ENCODE data around the gene SCN2A.

Gene SCN2A

GRCh38 chr2:165425556-165425955 is 186.3 kb downstream of the SCN2A start:
- no peak overlapping the region for H3K4me3 ChIP-seq (replicated peaks; ENCODE audit: low read depth, low read length)
- DNase-seq (ENCODE audit: low read depth), result no peak
- TF ChIP-seq, protein P1, sequence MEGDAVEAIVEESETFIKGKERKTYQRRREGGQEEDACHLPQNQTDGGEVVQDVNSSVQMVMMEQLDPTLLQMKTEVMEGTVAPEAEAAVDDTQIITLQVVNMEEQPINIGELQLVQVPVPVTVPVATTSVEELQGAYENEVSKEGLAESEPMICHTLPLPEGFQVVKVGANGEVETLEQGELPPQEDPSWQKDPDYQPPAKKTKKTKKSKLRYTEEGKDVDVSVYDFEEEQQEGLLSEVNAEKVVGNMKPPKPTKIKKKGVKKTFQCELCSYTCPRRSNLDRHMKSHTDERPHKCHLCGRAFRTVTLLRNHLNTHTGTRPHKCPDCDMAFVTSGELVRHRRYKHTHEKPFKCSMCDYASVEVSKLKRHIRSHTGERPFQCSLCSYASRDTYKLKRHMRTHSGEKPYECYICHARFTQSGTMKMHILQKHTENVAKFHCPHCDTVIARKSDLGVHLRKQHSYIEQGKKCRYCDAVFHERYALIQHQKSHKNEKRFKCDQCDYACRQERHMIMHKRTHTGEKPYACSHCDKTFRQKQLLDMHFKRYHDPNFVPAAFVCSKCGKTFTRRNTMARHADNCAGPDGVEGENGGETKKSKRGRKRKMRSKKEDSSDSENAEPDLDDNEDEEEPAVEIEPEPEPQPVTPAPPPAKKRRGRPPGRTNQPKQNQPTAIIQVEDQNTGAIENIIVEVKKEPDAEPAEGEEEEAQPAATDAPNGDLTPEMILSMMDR (IDR thresholded peaks at IDR 0.05; ENCODE audit: low read length, missing control alignments), result no peak

DNA sequence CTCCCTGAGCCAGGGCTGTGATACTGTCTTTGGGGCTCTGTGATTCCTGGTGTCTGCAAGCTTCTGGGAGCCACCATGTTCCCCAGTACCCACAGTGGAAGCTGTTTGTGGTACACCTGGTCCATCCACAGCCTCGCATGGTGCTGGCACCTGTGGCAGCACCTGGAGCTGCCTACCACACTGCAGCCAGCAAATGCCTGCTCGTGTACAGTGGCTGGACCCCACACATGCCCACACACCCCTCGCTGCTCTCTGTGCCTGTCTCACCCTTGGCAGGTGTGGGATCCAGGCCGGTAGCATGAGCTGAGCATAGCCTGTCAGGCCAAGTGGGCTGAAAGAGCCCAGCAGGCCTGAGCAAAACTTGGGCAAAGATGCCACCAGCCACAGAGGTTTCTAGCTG is 188.5 kb downstream of the SCN2A start:
- TF ChIP-seq, protein P1 (IDR thresholded peaks at IDR 0.05; ENCODE audit: low read length, missing control alignments), result no peak
- no peak for DNase-seq (ENCODE audit: low read depth)
- H3K4me3 ChIP-seq (replicated peaks; ENCODE audit: low read depth, low read length), result no peak overlapping the region

DNA sequence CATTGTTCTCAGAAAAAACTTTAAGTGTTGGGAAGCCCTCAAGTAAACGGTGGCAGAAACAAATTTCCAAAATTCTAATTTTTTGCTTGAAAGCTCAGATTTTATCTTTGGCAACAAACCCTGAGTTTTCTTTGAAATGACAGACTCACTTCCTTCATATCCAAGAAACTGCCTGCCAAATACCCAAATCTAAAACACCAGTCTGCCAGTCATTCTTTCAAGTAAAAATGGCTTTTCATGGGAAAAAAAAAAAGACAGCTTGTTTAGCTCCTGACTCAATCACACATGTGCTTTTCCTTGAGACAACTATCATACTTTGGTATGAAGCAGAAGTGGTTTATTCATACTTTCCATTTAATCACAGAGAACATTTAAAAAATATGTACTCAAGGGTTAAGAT is 189.7 kb downstream of the SCN2A start:
- TF ChIP-seq, protein P1 (IDR thresholded peaks at IDR 0.05; ENCODE audit: low read length, missing control alignments), result no peak
- H3K4me3 ChIP-seq (replicated peaks; ENCODE audit: low read depth, low read length), result no peak overlapping the region
- DNase-seq (ENCODE audit: low read depth), result no peak

DNA sequence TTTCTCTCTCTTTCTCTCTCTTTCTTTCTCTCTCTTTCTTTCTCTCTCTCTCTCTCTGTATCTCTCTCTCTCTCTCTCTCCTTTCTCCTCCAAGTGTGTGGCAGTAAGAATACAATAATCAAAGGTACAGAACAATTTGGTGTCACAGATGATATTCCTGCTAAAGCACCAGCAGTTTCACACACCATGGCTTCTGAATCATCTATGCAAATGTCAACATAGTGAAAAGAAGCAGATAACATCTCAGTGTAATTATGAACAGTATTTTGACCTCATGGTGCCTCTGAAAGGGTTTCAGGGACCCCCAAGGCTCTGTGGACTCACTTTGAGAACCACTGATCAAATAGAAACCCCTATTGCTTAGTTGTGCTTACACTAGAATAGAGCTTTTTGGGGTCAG is 191.8 kb downstream of the SCN2A start:
- H3K4me3 ChIP-seq (replicated peaks; ENCODE audit: low read depth, low read length), result no peak overlapping the region
- TF ChIP-seq, protein P1 (IDR thresholded peaks at IDR 0.05; ENCODE audit: low read length, missing control alignments), result no peak
- DNase-seq (ENCODE audit: low read depth), result no peak

DNA sequence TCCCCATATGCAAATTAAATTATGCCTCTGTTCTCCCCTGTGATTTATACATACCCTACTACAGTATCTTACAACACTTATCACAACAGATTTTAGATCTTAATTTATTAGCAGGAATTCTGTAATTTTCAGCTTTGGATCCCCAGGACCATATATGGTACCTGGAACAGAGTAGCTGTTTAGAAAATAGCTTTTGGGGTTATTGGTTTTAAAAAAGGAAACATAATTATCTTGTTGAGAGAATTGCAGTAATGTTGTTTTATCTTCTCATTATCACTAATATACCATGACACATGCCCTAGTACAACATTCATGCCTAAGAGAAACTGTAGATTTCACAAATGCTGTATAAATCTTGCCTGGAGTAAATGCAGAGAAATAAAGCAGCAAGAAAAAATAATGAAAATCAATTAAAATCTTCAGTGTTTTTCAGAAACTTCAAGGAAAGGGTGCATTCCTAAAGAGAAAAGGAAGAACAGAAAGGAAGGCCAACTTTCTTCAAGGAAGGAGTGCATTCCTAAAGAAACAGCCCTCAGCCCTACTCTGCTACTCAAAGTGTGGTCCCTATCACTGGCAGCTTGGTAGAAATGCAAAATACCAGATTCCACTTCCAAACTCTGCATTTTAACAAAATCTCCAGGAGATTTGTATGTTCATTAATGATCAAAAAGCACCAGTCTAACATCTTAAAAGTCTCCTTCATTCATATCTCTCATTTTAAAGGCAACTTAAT is 193.2 kb downstream of the SCN2A start:
- H3K4me3 ChIP-seq (replicated peaks; ENCODE audit: low read depth, low read length), result no peak overlapping the region
- TF ChIP-seq, protein P1 (IDR thresholded peaks at IDR 0.05; ENCODE audit: low read length, missing control alignments), result no peak
- DNase-seq (ENCODE audit: low read depth), result no peak

DNA sequence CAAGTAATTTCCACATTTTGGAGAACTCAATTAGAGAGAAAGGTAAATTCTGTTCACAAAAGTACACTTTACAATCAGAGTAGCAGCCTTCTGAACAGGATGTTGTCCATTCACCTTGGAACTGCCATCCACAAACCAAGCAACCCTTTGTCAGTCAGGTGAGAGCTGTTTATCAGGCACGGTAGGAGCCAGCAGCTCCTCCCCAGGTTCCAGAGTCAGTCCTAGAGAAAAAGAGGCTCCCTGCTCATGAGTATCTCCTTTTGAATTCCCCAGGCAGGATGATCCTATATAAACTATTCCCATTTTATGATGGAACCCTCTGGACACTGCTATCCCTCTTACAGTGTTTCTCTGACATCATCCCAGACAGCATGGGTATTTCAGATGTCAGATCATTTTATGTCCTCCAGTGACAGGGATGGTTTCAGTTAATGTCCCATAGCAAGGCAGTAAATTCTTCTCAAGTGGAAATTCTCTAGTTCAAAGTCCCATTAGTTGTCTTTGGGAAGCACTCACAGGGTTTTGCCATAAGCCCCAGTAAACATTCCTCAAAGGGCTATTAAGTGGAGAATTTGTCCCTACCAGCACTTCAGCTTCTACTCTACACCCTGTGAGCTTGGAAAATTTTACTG is 195.8 kb downstream of the SCN2A start:
- H3K4me3 ChIP-seq (replicated peaks; ENCODE audit: low read depth, low read length), result no peak overlapping the region
- DNase-seq (ENCODE audit: low read depth), result no peak
- TF ChIP-seq, protein P1 (IDR thresholded peaks at IDR 0.05; ENCODE audit: low read length, missing control alignments), result no peak

GRCh38 chr2:165435611-165436010 is 196.4 kb downstream of the SCN2A start:
- no peak overlapping the region for H3K4me3 ChIP-seq (replicated peaks; ENCODE audit: low read depth, low read length)
- TF ChIP-seq, protein P1 (IDR thresholded peaks at IDR 0.05; ENCODE audit: low read length, missing control alignments), result no peak
- no peak for DNase-seq (ENCODE audit: low read depth)

All from fibroblast of pulmonary artery (primary cell).